GM04504 (cell line): ENCODE data around the gene TST.
A peak's percentile ranks its signal among the peaks of the same experiment; 100 is the strongest.

Source experiments
- DNase-seq: peaks from one replicate; pipeline ENCODE4 v3.0.0-alpha.2; 2012; ENCODE audit warnings: low read depth

Gene TST

DNA sequence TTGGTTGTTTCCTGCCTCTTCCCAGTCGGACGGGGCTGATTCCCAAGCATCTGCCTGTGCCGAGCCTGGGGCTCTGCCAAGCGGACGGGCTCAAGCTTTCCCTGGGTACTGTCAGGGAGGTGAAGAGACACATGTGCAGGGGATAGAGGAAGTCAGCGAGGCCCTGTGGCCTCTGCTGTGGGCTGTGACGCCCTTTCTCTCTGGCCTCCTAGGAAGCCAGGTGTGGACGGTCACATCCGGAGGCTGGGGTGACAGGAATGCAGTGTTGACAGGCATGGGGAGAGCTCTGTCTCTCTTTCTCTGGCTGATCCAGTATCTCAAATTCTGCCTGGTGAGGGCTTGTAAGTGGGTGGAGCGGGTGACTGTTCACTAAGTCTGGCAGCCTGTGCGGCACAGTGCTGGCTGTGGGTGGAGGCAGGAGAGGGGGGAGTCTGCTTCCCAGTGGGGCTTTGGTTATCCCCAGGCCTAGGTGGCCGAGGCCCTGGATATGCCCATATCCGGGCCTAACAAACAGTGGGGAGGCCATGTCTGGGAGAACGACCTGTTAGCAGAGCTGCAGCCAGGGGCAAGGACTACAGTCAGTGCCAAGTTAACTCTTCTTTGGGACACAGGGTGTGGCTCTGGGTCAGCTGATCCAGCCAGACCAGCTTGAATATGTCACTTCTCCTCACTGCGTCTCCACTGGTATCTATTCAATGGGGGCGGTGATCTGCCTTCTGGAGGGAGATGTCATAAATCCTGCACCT lies 34.2 kb upstream of the TST start:
- no peak for DNase-seq

DNA sequence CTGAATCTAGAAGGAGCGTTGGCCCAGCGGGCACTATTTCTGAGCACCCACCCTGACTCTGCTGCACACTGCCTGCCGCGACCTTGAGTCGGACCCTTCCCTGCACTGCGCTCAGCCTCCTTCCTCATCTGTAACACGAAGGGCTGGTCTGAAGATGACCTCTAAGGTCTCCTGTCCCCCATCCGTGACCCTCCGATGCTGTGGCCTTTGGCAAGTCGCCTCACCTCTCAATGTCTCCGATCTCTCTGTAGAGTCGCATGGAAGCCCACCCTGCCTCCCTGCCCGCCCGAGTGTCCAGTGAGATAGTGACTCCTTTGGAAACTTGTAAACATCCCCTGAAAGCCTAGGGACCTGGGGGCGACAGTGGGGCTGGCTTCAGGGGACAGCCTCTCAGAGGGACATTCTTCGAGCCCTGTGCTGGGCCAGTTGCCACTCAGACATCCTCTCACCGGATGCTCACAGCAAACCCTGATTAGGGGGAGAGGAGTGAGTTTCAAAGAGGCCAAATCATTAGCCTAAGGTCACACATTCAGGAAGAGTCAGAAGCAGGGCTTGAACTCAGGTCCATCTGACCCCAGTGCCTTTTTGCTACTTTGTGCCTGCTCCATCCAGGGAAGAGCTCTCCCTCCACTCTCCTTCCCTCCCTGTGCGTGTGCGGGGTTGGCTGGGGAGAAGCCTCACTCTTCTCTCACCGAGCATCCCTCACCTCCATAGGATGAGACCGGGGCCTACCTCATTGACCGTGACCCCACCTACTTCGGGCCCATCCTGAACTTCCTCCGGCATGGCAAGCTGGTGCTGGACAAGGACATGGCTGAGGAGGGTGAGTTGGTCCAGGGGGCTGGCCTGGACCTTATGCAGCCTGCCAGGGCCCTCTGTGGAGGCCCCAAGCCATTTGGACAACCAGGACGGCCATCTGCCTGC lies 33.4 kb upstream of the TST start:
- DNase-seq, result no peak

DNA sequence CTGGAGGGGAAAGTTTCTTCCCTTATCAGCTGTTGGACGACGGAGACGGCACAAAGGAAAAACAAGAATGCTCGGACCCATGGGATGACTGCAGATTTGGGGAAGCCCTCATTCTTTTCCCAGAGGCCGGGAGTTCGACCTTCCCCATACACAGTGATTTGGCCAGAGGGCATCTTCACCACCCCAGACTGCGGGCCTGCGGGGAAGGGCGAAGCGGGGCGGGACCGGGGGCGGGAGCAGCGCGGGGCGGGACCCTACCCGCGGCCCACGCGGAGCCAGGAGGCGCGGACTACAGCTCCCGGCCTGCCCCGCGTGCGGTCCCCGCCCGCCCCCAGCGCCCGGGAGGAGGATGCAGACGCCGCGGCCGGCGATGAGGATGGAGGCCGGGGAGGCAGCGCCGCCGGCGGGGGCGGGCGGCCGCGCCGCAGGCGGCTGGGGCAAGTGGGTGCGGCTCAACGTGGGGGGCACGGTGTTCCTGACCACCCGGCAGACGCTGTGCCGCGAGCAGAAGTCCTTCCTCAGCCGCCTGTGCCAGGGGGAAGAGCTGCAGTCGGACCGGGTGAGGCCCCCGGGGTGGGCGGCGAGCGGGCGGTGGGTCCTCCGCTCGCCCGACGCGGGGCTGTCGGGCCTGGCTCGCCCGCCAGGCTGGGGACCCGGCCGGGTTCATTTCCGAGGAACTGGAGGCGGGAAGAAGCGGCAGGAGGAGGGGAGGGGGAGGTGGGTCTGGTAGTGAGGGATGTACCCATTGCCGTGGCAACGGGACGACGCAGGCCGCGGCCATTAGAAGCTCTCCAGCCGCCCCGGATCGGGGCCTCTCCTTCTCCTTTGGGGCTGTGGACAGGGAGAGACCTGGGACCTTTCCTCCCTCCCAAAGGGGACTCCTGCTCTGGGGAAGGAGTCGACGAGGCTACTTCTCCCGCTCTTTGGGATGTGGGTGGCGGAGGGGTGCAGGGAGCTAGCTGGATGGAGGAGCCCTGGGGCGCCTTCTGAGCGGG lies 32.4 kb upstream of the TST start, which contains the start of gene KCTD17:
TSS of gene KCTD17 (plus strand) at position 352 of the 995 bp plus-strand sequence. CDS start at position 371, 19 bp downstream.
- peak; percentile 41 for DNase-seq

DNA sequence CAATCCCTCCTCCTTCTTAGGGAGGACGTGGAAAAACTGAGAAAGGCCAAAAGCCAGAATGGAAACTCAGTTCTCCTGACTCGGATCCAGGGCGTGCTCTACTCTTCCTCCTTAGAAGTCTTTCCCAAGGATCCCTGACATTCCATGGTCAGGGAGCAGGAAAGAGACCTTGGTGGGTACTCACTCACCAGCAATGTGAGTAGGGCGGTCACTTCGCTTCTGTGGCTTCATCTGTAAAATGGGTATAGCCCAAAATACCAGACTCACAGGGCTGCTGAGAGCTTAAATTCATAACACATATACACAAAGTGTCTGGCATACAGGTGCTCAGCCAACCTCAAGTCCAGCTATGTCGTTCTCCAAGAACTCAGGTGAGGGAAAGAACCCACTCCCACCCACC lies 31.7 kb upstream of the TST start:
- DNase-seq, result no peak

DNA sequence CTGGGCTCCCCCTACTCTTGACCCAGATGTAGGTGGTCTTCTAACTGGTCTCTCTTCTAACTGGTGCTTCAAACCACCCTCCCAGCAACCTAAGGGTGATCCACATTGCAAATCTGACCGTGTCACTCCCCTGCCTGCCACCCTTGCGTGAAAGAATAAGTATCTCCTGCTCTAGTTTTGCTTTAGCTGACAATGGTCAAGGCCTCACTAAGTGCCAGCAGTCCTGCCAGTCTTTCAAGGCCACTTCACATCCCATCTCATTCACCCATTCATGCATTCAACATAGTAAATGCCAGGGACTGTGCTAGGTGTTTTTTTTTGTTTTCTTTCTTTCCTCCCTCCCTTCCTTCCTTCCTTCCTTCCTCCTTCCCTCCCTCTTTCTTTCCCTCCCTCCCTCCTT lies 30.0 kb upstream of the TST start:
- DNase-seq, result no peak

DNA sequence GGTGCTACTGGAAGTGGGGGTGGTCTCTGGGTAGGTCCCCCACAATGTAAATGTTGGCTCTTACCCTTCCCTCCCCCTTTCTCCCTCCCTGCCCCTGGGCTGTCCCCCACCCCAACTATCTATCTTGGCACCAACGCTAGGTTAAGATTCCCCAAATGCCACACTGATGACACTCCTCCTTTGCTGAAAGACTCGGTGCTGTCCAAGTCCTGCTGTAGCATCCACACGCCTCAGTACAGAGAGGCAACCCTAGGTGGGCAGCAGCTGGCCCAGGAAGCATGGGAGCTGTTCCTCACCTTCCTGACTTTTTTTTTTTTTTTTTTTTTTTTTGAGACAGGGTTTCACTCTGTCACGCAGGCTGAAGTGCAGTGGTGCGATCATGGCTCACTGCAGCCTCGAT lies 28.9 kb upstream of the TST start:
- no peak for DNase-seq

DNA sequence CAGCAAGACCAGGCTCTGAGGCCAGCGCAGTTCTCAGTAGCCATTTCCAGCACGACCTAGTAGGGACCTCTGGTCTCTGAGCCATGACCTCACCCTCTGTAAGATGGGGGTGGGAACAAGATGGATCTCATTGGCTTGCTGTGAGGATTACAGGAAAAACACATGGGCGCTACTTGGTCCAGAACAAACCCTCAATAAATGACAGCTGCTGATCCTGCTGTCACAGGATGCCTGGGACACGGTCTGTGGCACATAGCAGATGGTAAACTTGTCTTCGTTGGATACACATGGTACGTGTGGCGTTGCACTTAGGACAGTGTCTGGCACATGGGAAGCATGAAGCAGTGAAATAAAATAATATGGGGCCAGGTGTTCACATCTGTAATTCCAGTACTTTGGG lies 27.8 kb upstream of the TST start:
- no peak for DNase-seq

DNA sequence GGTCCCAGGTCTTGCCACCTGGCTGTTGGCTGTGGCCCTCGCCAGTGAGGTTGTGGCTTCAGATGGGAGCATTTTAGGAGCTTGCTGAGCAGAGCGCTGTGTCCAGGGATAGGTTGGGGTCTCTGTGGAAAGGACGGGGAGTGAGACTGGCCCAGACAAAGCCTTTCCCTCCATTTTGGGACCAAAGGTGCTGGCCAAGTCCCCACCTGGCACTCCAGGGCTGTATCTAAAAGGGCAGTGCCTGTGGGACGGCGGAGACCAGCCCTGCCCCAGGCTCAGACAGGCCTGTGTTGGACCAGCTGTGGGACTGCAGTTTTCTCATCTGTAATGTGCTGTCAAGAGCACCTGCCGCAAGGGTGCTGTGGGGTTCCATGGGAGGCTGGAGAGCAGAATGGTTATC lies 27.3 kb upstream of the TST start:
- DNase-seq, result no peak

DNA sequence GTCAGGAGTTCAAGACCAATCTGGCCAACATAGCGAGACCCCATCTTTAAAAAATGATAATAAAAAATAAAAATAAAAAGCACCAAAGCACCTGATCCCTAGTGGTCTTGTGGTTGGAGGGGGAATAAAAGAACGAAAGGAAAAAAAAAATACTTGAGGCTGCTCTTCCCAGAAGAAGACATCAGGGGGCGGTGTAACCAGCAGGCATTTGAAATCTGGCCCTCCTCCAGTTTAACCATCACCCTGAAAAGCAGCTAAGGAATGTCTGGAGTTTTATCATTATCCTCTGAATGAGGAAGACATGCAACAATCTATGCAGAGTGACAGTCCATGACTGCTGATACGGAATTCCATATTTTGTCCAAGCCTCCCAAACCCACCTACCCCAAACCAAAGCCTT lies 26.7 kb upstream of the TST start:
- no peak for DNase-seq

DNA sequence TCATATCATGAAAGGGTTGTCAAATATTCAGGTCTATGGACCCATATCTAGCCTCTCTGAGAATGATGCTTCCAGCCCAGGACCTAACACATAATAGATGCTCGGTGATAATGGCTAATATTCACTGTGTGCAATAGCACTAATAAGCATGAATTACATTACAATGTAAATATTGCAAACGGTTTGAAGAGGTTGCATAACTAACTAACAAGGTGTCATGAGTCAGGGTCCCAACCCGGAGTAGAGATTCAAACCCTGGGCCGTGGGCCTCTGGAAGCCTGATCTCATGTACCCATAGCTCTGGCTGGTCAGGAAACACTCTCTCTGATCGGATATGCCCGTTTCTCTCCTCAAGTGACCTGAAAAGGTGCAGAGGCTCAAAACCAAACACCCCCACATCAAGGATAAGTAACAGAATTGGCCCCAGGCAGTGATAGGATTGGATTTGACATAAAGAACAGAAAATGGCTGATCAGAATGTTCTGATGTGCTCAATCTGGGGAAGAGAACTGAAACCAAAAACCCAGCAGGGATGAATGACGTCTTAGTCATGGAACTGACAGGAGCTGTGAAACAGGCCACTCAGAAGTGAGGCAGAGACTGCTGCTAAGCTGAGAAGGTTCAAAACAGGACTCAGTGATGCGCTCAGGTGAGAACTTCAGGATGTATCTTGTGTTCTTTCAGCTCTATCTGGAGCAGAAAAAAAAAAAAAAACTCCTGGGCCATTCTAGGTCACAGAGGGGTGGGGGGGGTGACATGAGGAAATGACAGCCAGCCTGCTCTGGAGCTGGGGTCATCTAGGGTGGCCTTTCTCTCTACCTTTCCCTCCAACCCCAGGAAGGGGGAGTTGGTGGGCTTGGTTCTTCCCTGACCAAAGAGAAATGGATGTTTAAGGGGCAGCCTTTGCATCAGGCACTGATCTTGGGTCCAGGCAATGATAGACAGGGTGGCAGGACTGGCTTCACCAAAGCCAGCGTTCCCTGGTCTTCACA lies 25.7 kb upstream of the TST start:
- DNase-seq, result no peak

DNA sequence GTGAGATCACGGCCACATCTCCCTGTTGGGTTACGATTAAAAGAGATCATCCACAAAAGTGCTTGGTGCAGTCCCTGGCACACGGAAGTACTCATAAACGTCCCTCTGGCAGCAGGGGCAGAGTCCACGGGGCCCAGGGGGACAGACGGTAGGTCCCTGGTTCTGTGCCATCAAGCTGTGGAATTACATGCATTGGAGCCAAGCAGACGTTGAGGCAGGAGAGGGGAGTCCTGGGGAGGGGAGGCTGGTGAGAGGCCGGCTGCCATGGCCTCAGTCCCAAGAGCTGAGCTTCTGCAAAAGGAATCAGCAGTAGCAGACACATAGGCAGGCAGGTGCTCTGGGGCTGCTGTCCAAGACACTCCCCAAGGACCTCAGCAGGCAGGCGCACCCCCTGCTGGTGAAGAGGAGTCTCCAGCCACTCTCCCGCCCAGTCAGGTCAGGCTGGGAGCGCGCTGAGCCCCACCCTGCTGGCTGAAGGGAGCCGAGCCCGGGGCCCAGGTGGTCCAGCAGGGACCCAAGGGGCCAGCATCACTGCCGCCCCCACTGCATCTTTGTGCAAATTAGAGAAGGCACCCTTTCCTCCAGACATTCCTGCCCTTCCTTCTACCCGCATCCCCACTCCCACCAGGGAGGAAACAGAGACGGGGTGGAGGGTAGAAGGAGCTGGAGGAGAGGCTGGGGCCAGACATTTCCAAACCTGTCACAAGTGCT lies 24.7 kb upstream of the TST start:
- no peak for DNase-seq

DNA sequence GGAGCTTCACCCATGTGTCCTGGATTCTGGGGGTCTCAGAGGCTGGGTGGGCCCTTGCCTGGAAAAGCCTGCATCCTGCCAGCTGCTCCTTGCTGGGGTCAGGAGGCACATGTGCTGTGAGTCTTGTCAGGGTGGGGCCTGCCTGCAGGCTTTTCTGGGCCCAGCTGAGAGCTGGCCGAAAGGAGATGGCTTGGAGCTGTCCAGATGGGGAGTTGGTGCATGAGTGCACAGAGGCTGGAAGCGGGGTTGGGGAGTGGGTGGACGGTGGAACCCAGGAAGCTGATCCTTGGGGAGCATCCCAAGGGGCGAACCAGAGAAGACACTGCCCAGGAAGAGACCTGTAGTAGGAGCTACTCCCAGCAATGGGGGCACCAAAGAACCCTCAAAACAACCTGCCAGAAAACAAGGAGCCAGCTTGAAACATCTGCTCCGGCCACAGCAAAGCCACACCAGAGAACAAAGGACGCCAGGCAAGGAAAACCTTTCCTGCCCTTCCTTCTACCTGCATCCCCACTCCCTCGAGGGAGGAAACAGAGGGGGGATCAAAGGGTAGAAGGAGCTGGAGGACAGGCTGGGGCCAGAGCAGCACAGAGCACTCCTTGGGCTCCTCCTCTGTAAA lies 24.1 kb upstream of the TST start:
- no peak for DNase-seq

DNA sequence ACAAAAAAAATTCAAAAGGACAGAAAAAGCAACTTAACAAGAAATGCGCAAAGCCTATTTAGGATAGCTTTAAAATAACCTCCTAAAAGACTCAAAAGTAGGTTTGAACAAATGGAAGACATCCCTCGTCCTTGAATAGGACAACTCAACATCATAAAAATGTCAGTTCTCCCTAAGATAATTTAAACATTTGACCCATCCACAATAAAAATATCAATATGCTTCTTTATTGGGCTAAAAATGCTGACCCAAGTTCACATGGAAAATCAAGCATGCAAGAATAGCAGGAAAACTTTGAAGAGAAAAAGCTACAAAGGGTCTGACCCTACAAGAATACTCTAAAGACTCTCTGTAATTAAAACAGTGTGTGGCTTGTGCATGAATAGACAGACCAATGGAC lies 20.2 kb upstream of the TST start:
- DNase-seq, result no peak

DNA sequence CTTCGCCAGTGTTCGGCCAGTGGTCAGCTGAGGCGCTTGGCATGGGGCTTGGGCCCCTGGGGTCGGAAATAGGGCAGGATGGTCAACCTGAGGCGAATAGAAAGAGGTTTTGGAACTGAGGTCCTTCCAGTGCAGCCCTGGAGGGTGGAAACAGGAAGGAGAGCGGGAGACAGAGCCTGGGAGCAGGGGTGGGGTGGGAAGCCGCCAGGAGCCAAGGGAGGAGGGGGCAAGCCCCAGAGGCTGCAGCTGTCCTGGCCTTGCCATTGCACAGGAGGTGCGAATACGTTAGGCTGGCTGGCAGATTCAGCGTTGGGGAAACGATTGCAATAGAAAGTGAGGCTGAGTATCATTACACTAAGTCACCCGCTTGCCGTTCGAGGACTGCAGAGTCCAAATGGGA lies 18.4 kb upstream of the TST start:
- DNase-seq, result no peak

DNA sequence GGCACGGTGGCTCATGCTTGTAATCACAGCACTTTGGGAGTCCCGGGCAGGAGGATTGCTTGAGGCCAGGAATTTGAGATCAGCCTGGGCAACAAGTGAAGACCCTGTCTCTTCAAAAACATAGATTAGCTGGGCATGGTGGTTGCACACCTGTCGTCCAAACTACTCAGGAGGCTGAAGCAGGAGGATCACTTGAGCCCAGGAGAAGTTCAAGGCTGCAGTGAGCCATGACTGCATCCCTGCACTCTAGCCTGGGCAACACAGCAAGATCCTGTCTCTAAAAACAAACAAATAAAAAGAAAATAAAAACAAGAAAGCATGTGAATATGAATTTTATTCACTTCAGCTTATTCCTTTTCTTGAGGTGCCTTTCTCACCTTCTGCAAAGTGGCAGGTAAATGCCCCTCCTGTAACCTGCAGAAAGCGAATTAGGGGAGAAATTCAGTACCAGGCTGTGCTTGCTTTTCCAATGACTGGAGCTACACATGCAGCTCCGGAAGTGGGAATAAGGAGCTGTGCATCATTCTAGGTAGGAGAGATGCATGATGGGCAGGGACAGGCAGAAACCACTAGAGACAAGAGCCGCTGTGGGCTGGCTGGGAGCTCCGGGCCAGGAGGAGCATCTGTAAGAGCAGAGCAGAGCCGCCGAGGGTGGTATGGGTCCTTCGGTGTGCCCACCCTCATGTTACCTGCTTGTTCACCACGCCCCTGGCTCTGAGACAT lies 17.6 kb upstream of the TST start:
- DNase-seq, result no peak

DNA sequence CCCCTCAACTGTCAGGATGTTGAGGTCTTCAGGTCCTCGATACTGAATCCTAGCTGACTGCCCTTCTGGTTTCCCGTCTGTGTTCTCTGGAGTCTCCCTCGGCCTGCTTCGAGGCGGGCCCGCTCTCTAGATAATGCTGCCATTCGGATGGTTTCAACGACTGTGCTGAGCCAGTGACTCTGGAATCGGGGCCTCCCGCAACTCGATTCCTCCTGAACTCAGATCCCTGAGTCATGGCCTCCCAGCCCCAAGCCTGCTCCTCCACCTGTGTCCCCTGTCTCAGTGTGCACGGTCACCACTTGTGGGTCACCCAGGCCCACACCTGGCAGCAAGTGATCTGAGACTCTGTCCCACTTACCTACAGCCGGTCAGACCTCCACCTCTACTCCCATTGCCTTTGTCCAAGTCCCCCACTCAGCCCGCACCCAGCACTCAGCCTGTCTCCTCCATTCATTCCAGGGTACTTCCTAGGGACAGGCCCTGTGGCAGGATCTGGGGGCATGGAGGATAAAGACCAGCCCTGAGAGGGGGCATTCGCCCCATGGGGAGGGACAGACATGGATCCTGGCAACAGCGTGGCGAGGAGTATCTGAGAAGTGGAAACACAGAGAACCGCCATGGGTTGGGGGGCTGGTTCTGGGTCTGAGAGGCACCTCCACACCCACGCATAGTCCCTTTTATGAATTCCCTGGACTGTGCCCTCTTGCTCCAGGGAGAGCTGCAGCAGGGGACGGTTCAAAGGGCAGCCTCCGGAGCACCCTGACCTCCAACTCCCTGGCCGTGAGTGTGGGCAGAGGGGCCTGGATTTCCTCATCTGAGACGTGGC lies 14.6 kb upstream of the TST start:
- no peak for DNase-seq

DNA sequence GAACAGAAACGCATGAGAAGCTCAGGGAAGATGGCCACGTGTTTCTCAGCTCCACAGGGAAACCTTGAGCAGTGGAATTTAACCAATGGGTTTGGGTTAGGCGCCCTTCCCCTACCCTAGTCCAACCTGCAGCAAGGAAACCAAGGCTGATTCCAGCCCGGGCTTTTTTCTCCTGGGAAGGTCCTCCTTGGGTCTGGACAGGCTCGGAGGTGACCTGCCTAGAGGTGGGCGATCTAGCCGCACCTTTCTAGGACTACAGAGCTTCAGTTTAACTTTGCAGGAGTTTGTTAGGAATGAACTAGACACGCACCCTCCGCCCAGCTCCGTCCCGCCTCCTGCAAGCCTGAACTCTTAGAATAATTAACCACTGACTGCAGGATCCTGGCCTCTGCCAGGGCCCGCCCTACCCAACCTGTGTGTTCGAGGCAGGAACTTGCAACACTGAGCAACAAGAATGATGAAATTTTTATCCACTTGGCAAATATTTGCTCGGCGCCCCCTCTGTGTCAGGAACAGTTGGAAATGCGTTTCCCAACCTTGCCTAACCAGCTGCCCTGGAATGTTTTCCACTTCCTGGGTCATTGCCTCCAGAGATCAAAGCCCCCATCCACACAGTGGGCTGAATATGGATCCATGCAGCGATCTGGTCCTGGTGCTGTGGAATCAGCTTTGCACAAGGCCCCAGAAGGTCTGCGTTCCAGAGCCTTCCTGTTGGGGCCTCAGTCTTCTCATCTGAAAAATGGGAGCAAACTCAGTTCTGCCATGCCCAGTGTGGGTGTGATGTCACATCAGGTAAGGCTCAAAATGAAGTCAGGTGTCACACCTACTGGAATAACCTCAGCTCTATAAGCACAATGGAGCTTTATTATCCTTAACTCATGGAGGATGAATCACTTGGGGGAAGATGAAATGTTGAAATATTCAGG lies 13.6 kb upstream of the TST start:
- no peak for DNase-seq
